OCI-LY3 (cell line): Measurements from ENCODE around the gene ENTPD2.

Experiments used
- H2AFZ ChIP-seq: fragments of 200-600, 300-600 bp; shearing (Covaris generic); 2 replicates; pipeline ENCODE4 v1.6.0; 2014; ENCODE audit warnings: antibody characterized with exemption, low read depth, low read length
- H3K27ac ChIP-seq: fragments of 200-600, 300-600 bp; sonication (generic); 2 replicates; pipeline ENCODE4 v1.5.1; 2014; ENCODE audit warnings: mild to moderate bottlenecking, low read length, moderate library complexity, mixed read lengths
- H3K27me3 ChIP-seq: fragments of 200-600, 300-600 bp; sonication (generic); 2 replicates; pipeline ENCODE4 v1.6.1; 2014; ENCODE audit warnings: low read depth, low read length, mixed read lengths
- H3K36me3 ChIP-seq: fragments of 200-600, 300-600 bp; sonication (generic); replicated peaks from 2 replicates; pipeline ENCODE3; 2014; ENCODE audit warnings: low read depth, low read length, mixed read lengths
- H3K4me1 ChIP-seq: fragments of 300-600, 200-600 bp; sonication (generic); 2 replicates; pipeline ENCODE4 v1.6.1; 2014; ENCODE audit warnings: low read length, mixed read lengths
- H3K4me2 ChIP-seq: fragments of 200-600, 300-600 bp; sonication (generic); 2 replicates; pipeline ENCODE4 v1.6.1; 2014; ENCODE audit warnings: low read length, mixed read lengths
- H3K4me3 ChIP-seq: fragments of 300-600, 200-600 bp; sonication (generic); 2 replicates; pipeline ENCODE4 v1.5.1; 2014; ENCODE audit warnings: antibody characterized with exemption, mild to moderate bottlenecking, low read length, moderate library complexity
- H3K79me2 ChIP-seq: fragments of 300-600, 200-600 bp; shearing (Covaris generic); 2 replicates; pipeline ENCODE4 v1.6.1; 2014; ENCODE audit warnings: mild to moderate bottlenecking, low read length, mixed read lengths
- H3K9ac ChIP-seq: fragments of 300-600, 200-600 bp; shearing (Covaris generic); 2 replicates; pipeline ENCODE4 v1.6.0; 2014; ENCODE audit warnings: mild to moderate bottlenecking, low read length, moderate library complexity
- H3K9me3 ChIP-seq: fragments of 200-600, 300-600 bp; shearing (Covaris generic); 2 replicates; pipeline ENCODE4 v1.6.1; 2014; ENCODE audit warnings: low read length, mixed read lengths; ENCODE audit not compliant: insufficient read depth
- H4K20me1 ChIP-seq: fragments of 200-600, 300-600 bp; sonication (generic); 2 replicates; pipeline ENCODE4 v1.6.1; 2016; ENCODE audit warnings: low read length, mixed read lengths; ENCODE audit not compliant: insufficient read depth
- EZH2phosphoT487 ChIP-seq: fragments of 200-600 bp; shearing (Covaris generic); IDR thresholded peaks from 2 replicates; pipeline ENCODE4 v1.6.1; 2018; ENCODE audit warnings: antibody characterized with exemption, mixed run types, low read depth
- TF ChIP-seq, protein P1 (sequence below): fragments of 200-600, 300-600 bp; sonication (generic); IDR thresholded peaks from 2 replicates; pipeline ENCODE4 v1.5.1; 2014; ENCODE audit warnings: antibody characterized with exemption, low read length, low read depth

The ENTPD2 gene

DNA sequence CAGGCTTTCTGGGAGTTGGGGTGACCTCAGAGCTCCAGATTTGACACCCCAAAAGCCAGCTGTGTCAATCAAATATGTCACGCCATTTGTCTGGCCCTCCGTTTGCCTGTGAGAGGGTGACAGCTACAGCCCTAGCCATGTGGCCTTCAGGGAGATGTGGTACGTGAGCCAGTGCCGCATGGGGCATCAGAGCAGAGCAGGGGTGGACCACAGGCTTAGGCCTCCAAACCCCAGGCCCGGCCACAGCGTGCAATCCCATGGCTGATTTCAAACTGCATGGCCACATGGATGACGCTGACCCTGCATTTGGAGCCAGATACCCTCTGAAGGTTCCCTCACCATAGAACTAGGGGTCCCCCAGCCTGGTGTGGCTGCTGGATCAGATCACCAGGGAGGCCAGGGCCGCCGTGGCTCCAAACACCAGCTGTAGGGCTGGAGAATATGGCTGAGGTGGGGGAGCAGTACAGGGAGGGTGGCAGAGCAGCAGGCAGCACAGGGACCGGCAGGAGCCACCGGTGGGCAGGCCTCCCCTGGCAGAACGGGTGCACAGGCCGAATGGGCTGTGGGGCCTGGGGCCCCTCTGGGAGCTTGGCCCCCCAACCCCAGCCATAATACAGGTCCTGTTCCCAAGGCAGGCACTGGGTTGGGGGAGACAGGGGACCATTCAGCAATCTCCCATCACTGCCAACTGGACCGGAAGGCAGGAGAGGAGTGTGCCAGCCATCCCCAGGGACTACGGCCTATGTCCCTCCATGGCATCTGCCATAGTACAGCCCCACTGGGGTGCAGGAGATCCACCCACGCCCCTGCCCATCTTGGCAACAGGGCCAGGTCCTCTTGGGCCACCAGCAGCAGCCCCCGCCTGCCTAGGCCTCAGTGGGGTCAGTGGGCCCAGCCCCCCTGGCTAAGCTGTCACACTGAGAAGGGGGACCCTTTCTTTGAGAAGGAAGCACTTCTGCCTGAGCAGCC, 15.0 kb upstream of the ENTPD2 start:
- Histone ChIP-seq H3K4me1 (peaks cover 23% of the 10 kb centered on the region), H3K4me3 (peak overlapping the region; percentile 93), H4K20me1 (peaks cover 26% of the 10 kb centered on the region), H3K9ac (peak overlapping the region; percentile 95), H3K27ac (no peak overlapping the region), H3K9me3 (no peaks in the 10 kb centered on the region), H3K4me2 (peak overlapping the region; percentile 97), H3K79me2 (peaks cover 15% of the 10 kb centered on the region), H2AFZ (no peak overlapping the region), H3K36me3 (no peaks in the 10 kb centered on the region), H3K27me3 (no peaks in the 10 kb centered on the region)
- TF ChIP-seq, protein P1, sequence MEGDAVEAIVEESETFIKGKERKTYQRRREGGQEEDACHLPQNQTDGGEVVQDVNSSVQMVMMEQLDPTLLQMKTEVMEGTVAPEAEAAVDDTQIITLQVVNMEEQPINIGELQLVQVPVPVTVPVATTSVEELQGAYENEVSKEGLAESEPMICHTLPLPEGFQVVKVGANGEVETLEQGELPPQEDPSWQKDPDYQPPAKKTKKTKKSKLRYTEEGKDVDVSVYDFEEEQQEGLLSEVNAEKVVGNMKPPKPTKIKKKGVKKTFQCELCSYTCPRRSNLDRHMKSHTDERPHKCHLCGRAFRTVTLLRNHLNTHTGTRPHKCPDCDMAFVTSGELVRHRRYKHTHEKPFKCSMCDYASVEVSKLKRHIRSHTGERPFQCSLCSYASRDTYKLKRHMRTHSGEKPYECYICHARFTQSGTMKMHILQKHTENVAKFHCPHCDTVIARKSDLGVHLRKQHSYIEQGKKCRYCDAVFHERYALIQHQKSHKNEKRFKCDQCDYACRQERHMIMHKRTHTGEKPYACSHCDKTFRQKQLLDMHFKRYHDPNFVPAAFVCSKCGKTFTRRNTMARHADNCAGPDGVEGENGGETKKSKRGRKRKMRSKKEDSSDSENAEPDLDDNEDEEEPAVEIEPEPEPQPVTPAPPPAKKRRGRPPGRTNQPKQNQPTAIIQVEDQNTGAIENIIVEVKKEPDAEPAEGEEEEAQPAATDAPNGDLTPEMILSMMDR: no peak
- TF ChIP-seq EZH2phosphoT487: no peak

GRCh38 chr9:137067860-137068538, 14.1 kb upstream of the ENTPD2 start:
- Histone ChIP-seq H4K20me1 (peaks cover 26% of the 10 kb centered on the region), H3K4me2 (peak overlapping the region; percentile 97)

GRCh38 chr9:137066096-137066861, 12.4 kb upstream of the ENTPD2 start:
- Histone ChIP-seq H3K27ac (no peak overlapping the region), H3K4me1 (peaks cover 20% of the 10 kb centered on the region), H3K4me3 (no peak overlapping the region), H3K9me3 (no peaks in the 10 kb centered on the region), H2AFZ (no peak overlapping the region), H4K20me1 (peaks cover 26% of the 10 kb centered on the region), H3K4me2 (no peak overlapping the region), H3K27me3 (no peaks in the 10 kb centered on the region), H3K79me2 (peaks cover 15% of the 10 kb centered on the region), H3K9ac (no peak overlapping the region), H3K36me3 (no peaks in the 10 kb centered on the region)
- TF ChIP-seq, protein P1: no peak
- TF ChIP-seq EZH2phosphoT487: no peak

More at GRCh38 chr9:137067860-137068538, 14.1 kb upstream of the ENTPD2 start:
- Histone ChIP-seq H3K27ac (no peak overlapping the region), H3K36me3 (no peaks in the 10 kb centered on the region), H3K4me3 (no peak overlapping the region), H3K79me2 (peaks cover 15% of the 10 kb centered on the region), H3K9me3 (no peaks in the 10 kb centered on the region), H2AFZ (no peak overlapping the region), H3K27me3 (no peaks in the 10 kb centered on the region), H3K9ac (no peak overlapping the region), H3K4me1 (peaks cover 23% of the 10 kb centered on the region)
- no peak for TF ChIP-seq EZH2phosphoT487
- TF ChIP-seq, protein P1: peak; percentile 53
